ENCODE results near the gene COL19A1.

DNA sequence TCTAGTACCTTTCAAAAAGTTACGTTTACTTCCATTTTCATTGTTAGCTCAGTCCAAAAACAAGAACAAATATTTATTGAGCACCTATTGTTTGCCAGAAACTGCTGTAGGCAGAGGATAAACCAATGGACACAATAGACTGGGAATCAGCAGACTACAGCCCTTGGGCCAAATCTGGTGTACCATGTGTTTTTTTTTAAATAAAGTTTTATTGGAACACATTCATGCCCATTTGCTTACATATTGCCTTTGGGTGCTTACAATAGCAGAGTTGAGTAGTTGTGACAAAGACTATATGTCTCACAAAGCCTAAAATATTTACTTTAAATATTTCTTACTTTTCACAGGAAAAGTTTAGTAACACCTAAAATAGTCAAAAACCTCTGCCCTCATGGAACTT lies 220.4 kb downstream of the COL19A1 start:
- TF ChIP-seq, protein P1, sequence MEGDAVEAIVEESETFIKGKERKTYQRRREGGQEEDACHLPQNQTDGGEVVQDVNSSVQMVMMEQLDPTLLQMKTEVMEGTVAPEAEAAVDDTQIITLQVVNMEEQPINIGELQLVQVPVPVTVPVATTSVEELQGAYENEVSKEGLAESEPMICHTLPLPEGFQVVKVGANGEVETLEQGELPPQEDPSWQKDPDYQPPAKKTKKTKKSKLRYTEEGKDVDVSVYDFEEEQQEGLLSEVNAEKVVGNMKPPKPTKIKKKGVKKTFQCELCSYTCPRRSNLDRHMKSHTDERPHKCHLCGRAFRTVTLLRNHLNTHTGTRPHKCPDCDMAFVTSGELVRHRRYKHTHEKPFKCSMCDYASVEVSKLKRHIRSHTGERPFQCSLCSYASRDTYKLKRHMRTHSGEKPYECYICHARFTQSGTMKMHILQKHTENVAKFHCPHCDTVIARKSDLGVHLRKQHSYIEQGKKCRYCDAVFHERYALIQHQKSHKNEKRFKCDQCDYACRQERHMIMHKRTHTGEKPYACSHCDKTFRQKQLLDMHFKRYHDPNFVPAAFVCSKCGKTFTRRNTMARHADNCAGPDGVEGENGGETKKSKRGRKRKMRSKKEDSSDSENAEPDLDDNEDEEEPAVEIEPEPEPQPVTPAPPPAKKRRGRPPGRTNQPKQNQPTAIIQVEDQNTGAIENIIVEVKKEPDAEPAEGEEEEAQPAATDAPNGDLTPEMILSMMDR (IDR thresholded peaks at IDR 0.05; ENCODE audit: low read depth, low read length) = no peak
- TF ChIP-seq EZH2phosphoT487 (IDR thresholded peaks at IDR 0.05; ENCODE audit: low read depth) = no peak

Data from OCI-LY3 (cell line).